ENCODE results near the gene MAPT.

DNA sequence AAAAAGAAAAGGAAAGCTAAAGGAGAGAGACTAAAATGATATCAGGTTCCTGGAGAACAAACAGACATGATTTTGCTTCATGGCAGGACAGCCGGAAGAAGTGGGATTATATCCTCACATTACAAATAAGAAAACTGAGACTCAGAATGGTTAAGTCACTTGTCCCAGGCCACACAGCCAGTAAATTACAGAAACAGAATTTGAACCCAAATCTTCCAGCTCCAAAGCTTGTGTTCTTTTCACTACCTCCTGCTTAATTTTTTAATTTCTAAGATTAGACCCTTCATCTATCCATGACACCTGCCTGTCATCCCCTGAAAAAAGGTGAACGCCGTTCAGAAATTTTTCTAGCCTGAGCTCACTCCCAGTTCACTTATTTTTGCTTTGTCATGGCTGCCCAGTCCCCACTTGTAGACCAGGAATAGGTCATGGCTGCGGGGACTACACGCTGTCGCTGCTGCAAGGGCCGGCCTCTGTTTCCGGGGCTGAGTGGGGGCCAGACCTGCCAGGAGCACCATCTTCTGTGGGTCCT is 36.1 kb downstream of the MAPT start:
- TF ChIP-seq POLR2AphosphoS5 (IDR thresholded peaks at IDR 0.05) (no peak), EP300 (IDR thresholded peaks at IDR 0.05) (no peak)
